HG02970 (cell line): Measurements from ENCODE around the gene C2CD4D.

Experiments
- ATAC-seq: cut with Tn5 transposase; IDR thresholded peaks from one replicate; pipeline ENCODE4 v1.9.1; 2021; ENCODE audit warnings: mild to moderate bottlenecking, moderate library complexity, moderate number of reproducible peaks; ENCODE audit not compliant: unreplicated experiment, low FRiP score

The C2CD4D gene

DNA sequence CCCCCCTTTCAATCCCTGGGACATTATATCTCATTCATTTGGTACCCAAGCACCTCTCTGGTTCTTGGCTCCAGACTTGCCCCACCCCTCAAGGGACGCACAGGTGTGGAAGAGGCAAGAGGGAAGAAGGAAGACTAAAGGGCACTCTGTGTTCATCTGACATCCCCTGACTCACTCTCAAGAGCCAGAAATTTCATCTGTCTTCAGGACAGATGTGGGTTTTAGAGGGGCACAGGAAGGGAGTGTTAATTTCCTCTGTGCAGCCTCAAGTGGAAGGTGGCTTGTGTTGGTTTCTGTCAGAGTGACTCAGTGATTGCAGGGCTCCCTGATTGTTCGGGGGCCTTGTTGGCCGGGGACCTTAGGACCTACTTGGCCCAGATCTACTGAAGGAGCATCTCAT, 2.4 kb downstream of the C2CD4D start:
- ATAC-seq = no peak

DNA sequence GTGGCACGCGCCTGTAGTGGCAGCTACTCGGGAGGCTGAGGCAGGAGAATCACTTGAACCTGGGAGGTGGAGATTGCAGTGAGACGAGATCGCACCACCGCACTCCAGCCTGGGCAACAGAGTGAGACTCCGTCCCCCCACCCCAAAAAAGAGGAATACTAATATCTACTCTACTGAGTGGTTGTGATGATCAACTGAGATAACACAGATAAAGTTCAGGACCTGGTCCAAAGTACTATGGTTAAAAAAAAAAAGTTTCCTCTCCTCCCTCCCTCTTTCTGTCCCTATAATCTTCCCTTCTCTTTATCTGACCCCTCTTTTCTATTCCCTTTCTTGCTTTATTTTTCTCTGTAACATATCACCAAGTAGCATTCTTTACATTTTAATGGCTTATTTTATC, 4.0 kb downstream of the C2CD4D start:
- ATAC-seq = no peak

DNA sequence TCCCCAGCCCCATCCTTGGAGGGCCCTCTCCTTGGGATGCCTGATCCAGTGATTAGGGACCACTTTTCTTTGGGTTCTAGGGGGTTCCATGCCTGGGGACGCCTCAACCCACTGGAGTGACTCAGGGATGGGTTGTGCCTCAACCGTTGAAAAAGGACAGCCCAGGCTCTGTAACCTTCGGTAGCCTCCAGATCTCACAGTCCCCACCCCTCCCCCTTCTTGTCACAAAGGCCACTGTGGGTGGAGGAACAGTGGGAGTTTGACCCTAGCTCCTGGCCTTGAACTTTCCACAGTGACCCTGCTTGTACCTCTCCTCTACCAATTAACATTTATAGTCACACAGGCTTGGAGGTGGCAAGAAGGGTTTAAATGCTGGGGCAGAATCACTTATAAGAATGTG, 5.4 kb downstream of the C2CD4D start:
- ATAC-seq = no peak

DNA sequence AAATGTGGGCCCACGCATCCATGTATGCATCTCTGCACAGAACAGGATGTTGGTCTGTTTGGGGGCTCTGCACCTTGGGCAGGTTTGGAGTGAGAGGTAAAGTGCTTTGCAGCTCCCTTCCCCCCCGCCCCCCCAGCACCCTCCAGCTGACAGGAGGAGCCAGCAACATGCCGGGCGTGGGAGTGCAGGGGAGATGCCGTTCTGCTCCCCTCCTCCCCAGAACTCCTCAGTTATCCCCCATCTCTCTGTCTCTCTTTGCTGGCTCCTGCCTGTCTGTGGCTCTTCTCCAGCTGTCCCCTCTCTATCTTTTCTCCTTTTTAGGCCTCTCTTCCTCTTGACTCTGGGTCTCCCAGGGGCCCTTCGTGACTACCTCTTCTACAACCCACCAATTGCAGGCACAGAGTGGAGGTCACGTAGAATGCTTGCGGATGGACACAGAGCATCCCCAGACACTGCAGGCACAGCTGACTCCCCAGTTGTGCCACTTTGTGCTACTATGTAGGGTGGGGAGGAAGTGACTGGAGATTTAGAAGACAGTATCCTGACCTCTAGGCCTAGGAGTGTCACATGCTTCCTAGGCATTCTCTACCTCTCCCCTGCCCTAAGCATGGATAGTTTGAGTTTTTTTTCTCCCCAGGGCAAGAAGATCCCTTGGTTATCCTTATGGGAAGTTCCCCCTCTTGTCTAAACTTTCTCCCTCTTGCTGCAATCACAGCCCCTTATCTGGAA, 6.3 kb downstream of the C2CD4D start:
- ATAC-seq = no peak

DNA sequence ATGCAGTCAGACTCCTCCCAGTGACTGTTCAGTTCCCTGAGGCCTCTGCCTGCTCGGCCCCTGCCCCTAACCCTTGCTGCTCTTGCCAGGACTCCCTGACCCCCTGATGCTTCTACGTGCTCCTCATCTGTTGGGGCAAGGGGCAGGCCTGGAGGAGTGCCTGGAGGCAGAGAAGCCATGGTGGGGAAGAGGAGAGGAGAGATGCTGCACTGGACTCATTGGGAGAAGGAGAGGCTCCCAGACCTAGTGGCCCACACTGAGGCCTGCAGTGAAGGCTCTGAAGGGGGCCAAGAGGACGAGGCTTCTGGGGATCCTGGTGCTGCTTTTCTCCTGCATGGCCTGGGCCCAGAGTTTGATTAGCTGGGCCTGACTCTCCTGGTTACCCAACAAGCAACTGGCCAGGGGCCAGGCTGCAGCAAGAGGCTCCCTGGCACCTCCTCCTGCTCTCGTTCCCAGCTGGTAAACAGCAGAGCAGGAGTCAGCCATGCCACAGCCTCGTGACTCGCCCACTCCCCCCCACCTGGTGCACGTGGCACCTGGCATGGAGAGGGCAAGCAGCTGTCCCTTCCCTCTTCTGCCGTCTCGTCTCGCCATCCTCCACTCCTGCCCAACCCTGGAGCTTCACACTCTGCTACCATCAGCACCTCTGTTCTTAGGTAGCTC, 7.2 kb downstream of the C2CD4D start:
- ATAC-seq = no peak

DNA sequence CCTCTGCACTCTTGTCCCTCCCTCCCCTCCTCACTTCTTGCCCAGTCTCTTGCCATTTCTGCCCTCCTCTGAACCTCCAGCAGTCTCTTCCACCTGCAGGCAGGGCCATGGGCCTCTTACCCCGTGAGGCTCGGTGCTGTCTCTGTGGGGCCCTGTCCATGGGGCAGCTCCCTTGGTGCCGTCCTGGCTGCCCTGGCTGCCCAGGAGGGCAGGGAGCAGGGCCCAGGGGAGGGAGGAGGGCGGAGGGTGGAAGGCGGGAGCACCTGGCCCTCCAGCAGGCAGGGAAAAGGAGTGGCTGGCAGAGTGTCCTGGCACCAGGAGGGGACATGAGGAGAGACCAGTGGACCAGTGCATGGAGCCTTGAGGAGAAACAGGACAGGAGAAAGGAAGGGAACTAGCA, 8.0 kb downstream of the C2CD4D start, which contains the start of gene RORC:
Gene RORC (minus strand): TSS at position 198 of the 400 bp plus-strand sequence. CDS start 38 bp downstream, at position 160.
- no peak for ATAC-seq

DNA sequence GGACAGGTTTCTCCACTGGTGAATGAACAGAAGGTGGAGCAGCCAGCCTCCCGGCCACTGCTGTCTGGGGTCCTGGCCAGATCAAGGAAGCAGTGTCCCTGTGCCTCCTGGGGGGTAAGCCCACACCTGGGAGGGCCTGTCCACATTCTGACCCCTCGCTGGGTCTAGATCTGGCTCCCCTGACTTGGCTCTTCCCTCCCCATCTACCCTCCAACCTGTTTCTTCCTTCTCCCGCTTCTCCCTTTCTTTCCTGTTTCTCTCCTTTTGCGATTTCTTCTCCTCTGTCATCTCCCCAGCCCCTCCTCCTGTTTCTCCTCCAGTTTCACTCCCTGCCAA, 8.4 kb downstream of the C2CD4D start:
- no peak for ATAC-seq

DNA sequence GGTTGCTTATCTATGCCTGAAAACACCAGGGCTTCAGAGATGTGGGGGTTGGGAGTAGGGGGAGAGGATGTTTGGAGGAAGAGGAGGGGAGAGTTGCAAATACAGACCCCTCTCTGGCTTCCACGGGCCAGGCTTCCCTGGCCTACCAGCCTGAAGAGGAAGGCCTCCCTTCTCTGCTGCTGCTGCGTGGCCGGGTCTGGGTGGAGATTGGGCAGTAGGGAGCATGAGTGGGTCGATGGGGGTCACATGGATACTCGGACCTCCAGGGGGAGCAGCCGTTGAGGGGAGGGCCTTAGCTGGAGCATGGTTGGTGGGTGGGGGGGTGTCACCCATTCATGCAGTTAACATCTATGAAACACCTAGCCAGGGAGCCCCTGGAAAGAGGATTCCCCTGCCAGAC, 9.6 kb downstream of the C2CD4D start:
- ATAC-seq = no peak

DNA sequence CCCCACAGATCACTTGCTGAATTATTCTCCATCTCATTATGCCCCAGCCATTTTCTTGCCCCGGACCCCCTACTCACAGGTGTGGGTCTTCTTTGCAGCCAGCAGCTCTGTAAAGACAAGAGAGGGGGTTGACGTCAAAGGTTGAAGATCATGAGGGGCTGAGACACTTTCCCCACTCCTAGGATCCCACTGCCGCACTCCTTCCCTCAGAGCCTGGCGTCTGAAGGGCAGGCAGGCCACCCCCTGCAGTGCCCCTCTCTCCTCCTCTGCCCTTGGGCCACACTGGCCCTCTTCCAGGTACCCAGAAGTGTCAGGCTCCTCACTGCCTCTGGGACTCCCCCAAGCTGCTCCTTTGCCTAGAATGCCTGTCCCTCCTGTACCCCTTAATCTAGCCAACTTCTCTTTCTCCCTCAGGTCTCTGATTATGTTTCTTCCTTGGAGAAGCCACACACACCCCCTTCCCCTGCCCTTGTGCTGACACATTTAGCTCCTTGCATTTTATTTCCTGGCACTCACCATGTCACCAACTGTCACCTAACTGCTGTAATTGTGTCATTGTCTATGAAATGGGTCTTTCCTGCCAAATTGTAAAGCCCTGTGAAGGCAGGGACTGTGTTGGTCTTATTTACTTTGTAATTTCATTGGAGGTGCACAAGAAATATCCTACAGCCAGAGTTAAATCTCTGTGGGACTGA, 10.1 kb downstream of the C2CD4D start:
- no peak for ATAC-seq

DNA sequence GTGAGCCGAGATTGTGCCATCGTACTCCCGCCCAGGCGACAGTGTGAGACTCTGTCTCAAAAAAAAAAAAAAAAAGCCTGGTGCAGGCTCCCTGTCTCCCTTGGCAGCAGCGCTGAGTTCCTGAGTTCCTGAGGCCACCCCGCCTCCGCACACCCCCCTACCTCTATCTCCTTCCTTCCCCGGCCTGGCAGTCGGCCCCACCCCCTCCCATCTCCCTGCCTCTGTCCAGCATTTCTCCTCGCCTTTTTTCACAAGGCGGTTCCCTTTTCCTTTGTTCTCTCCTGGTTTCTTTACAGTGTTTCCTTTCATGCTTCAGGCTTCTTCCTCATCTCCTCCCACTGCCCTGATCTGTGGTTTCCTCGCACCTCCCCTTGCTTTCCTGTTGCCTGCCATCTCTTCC, 10.7 kb downstream of the C2CD4D start:
- no peak for ATAC-seq

DNA sequence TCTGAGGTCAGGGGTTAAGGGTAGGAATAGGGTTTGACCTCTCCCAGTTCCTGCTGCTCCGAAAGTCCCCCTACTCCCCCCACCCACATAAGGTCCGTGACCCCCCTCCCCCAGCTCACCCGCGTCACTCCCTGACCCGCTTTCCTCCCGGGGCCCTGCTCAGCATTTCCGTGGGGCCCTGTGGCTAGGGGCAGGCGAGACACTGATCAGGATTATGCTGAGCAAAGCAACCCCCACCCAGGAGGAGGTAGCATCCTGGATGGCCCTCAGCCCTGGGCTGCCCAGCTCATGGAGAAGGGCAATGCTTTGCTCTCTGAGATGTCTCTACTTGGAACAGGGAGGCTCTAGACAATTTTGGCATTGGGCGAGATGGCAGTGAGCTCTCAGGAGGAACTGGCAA, 11.8 kb downstream of the C2CD4D start:
- ATAC-seq = no peak

DNA sequence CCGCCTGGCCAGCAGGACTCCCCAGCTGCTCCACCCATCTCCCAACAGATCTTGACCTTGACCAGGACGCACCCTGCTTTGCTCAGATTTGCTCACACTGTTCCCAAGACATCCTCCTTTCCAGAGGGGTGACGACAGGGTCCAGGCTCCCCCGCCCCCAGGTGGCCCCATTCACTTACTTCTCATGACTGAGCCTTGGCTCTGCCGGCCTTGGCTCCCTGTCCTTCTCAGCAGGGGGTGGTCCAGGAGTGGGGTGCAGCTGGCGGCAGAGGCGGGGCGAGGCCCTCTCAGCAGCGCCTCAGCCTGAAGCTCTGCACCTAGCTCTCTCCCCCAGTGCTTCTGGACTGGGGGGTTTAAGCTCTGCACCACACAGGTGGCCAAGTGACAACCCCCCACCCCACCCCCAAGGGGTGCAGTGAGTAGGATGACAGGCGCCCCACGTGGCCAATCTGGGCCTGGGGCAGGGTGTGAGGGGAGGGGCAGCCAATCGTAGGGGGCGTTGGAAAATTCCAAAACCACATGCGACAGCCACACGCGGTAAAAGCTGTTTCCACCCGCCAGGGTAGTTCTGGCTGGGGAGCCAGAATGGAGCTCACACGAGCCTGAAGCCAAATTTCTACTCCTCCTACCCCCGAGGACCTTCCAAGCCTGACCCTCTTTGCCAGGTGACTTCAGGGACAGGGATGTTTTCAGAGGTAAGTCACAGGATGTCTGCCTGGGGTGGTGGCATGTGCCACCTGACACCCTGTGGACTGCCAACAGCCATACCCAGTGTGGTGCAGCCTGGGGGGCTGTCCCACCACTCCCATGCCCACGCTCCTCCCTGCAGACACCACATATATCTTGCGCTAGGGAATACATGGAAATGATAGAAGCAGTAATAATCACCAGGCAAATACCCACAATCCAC, 13.6 kb downstream of the C2CD4D start:
- ATAC-seq = no peak

DNA sequence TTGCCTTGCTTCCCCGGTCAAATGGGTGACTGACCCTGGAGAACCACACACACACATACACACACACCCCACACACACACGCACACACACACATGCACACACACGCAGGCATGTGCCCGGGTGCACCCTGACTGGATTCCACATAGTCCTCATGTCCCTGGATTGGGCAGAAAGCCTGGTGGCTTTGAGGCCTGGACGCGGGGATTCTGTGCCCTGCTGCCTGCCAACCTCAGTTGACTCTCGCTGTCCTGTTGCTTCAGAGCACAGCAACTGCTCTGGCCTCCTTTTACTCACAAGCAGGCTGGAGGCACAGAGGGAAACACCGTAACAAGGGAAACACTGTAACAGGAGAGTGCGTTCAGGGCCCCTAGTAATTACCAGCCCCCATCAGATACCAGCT, 14.4 kb downstream of the C2CD4D start:
- ATAC-seq = no peak

DNA sequence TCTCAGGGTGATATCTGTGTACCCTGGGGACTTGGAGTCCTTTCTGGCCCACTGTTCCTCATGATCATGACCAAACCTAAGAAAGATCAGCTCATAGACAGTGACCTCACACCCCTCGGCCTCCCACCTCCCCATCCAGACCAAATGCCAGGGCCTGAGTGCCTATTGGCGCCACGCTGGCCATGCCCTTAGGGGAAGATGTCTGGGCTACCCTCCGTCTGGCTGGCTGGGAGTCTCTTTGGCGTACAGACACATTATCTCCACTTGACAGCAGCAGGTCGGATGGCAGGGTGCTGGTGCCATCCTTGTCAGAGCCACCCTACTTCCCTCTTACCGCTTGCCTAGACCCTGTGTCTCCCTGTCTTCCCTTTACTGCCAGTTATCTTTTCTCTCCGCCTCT, 16.4 kb downstream of the C2CD4D start:
- no peak for ATAC-seq

DNA sequence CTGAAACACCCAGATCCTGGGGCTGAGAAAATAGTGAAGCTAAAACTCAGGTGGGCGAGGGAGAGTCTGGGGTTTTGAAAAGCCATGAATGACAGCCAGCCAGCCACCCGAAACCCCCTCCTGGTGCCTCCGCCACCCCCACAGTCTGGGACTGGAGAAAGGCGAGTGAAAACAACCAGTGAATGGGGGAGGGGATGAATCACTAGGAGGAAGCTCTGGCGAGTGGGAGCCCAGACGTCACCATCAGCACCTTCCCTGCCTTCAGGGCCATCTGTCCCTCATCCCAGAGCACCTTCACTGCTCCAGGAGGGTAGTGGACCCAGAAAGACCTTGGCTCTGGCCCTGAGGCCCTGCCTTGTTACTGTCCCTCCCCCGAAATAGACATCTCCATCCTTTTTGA, 17.2 kb downstream of the C2CD4D start:
- no peak for ATAC-seq

DNA sequence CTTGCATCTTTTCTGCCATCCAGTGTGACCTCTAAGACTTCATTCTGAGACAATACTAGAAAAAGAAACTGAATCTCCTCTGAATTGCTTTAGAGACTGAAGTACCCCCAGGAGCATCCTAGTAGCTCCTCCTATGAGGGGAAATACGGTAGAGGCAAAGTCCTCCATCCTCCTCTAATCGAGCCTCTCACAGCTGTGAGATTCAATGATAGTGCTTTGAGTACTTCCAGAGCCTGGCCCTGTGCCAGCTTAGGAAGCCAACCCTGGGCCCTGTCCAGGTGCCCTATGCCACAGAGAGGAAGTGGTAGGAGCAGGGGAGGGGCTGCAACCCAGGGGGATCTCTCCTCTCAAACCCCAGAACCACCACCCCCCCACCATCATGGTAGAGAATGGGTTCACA, 18.7 kb downstream of the C2CD4D start:
- ATAC-seq = no peak

DNA sequence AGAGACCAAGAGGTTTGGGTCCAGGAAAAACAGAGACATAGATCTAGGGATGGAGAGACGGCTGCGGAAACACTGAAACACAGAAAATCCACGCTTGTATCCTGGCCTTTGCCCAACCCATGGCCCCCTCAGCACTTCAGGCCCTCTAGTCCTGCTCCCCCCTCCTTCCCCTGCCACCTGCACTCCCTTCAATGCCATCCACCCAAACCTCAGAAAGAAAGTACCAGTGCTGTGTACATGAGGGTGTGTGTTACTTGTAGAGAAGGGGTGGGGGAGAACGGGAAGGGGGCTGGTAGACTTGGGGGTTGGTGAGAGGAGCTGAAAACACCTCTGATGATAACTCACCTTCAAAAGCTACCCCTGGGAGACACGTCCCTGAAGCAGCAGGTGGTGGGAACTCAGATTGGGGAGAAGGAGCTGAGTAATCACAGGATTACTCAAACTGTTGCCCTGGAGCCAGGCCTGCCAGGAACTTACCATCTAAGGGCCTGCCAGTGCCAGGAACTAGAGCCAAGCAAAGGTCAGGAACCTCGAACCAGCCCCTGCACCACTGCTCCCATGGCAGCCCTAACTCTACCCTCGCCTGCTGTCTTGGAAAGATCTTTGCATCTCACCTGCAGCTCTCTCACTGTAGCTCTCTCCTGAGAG, 19.5 kb downstream of the C2CD4D start:
- no peak for ATAC-seq

DNA sequence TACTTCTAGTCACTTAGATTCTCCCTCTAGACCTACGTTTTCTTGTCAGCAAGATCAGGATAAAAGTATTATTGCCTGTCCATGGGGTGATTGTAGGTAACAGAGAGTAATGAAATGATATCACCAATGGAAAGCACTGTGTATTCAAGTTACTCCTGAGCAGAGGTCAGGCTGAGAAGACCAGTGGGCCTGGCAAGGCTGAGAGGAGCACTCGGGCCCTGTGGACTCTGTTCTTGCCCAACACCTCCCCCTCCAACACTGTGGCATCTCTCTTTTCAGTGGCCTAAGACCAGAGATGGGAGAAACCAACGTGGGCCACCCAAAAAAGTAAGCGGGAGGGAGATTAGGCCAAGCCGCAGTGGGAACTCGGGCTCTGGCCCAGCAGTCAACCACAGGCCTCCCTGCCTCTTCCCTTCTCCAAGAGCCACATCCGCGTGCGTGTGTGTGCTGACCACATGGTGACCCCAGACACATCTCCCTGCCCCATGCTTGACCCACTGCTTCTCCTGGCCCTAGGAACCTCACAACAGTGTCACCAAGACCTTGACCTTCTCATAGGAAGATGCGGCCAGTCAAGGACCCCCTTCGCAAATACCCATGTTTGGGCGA, 20.3 kb downstream of the C2CD4D start:
- ATAC-seq = no peak

DNA sequence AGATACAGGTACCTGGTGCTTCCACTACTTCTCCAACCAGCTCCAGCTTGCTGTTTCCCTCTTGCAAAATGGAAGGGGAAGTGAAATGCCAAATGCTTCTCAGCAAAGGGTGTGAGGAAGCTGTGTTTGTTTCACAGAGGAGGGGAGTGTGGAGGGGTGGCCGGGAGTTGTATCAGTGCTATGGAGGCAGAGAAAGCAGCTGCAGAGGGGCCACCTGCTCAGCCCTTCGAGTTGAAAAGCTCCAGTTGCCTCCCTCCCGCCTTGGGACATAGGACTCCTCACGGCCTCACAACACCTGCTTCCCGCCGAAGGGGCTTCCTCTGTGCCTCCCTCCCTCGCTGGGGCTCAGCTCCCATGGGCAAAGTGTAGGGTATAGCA, 22.3 kb downstream of the C2CD4D start:
- ATAC-seq = no peak
